GM18867 (cell line): ENCODE results near the gene PRKAR1B.

Experiments used
- ATAC-seq: cut with Tn5 transposase; IDR thresholded peaks from one replicate; pipeline ENCODE4 v1.9.1; 2021; ENCODE audit warnings: mild to moderate bottlenecking, moderate library complexity; ENCODE audit not compliant: unreplicated experiment

Gene PRKAR1B

DNA sequence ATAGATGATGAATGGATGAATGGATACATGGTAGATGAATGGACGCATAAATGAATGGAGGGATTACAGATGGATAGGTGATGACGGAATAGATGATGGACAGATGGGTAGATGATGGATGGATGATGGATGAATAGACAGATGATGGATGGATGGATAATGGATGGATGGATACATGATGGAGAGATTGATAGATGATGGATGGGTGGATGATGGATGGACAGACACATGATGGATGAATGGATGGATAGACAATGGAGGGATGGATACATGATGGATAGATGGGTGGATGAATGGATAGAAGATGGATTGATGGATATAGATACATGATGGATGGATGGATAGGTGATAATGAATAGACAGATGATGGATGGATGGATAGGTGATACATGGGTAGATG lies 198.6 kb downstream of the PRKAR1B start:
- no peak for ATAC-seq

DNA sequence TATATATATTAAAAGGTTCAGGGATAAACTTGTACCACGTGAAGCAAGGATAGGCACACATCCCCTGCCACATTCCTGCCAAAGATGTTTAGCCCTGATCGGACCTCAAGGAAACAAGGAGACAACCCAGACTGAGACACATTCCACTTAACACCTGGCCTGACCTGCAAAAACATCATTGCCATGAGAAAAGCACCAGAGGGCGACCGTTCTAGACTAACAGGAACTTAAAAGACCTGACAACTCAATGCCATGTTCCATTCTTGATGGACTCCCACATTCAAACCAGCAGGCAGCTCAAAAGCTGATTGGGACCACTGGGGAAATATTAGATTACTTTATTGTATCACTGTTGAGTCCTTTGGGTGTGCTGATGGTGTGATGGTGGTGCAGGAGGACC lies 199.4 kb downstream of the PRKAR1B start:
- no peak for ATAC-seq

DNA sequence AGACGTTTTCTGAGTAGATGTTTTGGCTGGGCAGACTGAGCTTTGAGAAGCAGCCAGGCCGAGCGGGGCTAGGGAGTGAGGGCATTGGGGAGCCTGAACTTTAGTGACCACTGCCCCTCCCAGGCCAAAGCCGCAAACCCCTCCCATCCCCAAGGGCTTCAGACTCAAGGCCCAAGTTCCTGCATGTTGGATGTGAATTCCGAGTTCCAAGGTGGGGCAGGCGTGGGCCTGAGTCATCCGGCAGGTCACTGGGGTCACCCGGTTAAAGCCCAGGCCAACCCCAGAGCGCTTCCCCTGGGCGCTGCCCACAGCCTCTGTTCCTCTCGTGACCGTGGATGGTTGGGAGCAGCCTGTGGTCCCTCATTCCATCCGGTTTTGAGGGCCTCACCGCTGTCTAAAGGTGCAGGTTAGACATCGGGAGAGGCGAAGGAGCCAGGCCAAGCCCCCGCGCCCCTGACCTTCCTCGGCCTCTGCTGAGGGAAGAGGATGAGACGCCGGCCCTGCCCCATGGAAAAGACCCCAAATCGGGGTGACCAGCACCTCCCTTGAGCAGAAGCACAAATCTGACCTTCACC lies 200.5 kb downstream of the PRKAR1B start:
- no peak for ATAC-seq

DNA sequence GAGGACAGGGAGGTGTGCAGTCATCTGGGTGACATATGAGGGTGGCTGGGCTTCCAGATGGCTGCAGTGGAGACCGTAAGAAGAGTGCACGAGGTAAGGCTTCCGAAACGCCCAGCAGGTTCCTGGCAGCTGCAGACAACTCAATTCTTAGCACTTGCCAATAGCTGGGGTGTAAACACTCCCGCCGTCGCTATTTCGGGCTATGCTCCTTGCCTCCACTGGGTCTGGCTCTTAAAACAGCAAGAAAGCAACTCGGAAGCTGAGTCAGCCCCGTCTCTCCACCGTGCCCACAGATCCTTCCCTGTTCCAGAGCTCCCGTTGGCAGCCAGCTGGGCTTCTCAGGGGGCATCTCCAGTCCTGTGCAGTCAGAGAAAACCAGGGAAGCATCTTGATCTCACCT lies 201.3 kb downstream of the PRKAR1B start:
- ATAC-seq = no peak

DNA sequence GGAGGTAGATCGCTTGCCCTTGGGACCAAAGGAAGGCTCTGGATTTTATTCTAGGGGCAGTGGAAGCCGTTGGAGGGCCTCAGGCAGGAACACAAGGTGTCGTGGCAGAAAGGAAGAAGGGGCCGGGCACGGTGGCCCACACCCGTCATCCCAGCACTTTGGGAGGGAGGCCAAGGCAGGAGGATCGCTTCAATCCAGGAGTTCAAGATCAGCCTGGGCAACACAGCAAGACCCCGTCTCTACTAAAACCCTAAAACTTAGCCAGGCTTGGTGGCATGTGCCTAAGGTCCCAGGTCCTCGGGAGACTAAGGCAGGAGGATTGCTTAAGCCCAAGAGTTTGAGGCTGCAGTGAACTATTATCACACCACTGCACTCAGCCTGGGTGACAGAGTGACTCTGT lies 202.3 kb downstream of the PRKAR1B start:
- no peak for ATAC-seq

DNA sequence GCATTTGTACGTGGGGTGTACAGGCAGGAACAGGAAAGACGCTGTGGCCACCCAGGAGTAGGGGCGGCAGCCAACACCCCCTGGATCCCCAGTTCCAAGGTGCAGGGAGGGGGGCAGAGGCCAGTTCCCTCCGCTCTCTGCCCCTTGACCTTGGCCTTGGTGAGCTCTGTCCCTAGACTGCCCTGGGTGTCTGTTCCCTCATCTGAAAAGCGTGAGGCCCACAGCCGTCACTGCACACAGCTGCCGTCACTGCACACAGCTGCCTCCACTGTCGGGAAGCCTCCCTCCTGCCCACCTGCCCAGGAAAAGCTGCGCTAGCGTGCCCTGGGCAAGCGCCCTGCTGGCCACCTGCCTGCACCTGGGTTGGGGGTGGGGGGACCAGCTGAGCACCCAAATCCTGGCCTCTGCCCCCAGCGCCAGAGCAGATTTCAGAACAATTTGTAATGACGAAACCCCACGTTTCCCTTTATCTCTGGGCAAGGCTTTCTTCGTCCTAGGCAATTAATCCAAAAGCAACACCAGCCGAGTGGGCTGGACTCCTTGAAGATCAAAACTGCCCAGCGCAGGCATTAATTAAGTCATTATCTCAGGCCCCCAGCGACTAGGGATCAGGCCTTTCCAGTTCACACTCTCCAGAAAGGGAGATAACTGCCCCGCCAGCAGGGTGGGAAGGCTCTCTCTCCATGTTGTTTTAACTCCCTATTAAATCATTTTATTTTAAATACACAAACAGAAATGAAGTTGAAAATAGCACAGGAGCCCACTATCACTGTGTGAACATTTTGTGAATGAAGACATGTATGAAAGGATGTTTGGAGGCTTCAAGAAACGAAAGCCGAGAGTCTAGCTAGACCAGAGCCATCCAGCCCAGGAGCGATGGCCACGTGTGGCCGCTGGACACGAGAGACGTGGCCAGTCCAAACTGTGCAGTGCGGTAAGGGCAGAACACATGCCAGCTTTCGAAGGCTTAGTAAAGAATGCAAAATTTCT lies 203.4 kb downstream of the PRKAR1B start:
- ATAC-seq = no peak

DNA sequence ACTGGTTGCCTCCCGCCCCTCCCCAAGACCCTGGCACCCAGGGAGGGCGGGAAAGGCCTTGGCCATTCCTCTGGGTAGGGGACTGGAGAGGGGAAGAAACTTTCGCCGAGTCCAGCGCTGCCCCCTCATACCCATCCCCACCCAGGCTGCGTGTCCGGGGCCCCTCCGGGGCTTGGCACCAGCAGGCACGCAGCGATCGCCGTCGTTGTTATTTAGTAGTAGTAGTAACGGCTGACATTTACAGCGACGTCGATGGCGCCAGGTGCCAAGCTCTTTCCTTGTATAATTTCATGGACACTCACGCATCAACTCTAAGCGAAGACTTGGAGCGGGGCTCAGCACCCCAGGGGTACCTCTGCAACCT lies 204.1 kb downstream of the PRKAR1B start:
- no peak for ATAC-seq

DNA sequence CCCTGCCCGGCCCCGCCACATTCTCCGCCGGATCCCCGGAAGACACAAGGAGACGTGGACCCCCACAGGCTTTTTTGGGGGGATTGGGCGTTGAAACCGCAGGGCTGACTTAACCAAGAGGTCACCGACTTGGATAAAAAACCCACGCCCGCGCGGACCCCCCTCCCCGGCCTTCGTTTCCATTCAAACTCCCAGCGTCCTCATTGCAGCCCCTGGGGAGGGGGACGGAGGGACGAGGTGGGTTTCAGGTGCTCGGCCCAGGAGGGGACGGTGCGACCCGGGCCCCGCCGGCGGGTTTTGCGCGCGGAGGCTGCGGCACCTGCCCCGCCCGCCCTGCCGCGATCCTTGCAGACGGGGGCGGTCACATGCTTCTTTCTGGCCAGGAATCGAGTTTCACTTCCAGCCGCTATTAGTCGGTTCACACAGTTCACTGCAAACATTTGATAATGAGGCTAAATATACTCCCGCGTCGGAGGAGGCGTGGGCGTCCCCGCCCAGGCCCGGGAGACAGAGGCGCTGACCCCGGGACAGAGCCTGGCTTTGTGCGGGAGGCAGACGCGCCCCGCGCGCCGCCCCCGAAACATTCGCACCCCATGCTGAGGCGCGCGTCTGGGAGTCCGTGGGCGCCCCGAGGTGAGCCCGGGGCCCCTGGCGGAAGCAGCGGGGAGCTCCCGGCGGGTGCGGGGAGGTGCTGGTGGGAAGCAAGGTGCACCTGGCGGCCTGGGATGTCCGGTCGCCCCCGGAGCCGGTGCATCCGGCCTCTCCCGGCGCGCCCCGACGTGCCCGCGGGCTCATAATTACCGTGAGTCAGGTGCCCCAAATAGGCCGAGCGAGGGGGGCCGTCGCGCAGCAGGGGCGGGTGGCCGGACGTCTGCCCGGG lies 204.8 kb downstream of the PRKAR1B start:
- ATAC-seq = no peak

DNA sequence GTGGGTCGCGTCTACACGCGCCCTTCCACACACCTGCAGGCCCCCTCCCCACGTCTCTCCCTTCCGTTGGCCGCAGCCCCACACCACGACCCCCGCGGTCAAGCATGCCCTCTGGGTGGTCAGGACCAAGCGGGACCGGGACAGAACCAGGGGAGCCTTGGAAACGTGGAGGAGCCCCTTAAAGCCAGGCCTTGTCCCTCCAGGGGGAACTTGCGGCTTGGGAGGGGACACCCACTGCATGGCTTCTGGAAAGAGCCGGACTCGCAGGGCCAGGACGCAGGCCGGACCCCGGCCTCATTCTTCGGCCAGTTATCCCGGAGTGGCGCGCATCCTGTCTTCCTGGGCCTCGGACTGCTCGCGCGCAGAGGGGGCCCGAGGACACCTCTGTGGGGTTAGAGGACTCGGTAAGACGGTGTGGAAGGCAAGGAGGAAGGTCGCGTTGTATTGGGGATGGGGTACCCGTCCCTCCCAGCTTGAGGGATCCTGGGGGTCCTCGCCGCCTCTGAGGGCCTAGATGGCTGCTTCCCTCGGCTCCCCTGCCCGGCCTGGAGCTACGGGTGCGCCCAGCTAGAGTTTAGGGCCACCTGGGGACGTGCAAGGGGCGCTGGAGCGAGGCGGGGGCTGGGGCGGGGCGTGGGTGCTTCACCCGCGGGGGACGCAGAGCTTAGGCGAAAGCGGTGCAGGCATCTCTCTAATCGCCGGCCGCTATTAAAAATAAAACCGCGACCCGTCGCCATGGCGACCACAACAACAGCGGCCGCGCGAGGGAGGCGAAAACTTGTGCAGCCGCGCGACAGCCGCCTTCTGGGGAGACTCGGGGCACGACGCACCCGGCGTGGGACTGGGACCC lies 205.6 kb downstream of the PRKAR1B start:
- ATAC-seq = no peak

DNA sequence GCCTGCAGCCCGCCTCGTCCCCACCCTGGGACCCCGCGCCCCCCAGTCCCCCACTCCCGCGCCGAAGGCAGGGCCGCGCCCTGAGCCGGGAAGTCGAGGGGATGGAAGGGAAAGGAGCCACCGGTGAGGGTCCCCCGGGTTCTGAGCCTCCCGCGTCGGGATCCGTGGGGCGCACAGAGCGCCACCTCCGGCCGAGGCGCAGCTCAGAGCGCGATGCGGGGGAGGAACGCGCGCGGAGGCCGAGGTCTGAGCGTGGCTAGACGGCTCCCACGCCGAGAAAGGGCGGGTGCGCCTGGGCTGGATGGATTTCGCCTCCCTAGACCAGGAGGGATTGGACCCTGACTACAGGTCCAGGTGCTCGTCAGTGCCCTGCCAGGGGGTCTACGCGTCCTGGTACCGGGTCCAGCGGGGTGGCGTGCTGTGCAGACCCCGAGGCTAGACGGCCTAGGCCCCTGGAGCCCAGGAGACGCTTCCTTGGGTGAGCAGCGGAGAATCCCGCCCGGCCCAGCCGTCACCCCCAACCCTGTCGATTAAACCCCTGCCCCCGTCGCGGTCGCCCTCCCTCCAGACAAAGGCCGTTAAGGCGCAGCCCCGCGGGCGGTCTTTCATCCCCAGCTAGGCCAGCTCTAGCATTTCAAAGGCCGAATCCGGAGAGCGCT lies 206.4 kb downstream of the PRKAR1B start:
- no peak for ATAC-seq

DNA sequence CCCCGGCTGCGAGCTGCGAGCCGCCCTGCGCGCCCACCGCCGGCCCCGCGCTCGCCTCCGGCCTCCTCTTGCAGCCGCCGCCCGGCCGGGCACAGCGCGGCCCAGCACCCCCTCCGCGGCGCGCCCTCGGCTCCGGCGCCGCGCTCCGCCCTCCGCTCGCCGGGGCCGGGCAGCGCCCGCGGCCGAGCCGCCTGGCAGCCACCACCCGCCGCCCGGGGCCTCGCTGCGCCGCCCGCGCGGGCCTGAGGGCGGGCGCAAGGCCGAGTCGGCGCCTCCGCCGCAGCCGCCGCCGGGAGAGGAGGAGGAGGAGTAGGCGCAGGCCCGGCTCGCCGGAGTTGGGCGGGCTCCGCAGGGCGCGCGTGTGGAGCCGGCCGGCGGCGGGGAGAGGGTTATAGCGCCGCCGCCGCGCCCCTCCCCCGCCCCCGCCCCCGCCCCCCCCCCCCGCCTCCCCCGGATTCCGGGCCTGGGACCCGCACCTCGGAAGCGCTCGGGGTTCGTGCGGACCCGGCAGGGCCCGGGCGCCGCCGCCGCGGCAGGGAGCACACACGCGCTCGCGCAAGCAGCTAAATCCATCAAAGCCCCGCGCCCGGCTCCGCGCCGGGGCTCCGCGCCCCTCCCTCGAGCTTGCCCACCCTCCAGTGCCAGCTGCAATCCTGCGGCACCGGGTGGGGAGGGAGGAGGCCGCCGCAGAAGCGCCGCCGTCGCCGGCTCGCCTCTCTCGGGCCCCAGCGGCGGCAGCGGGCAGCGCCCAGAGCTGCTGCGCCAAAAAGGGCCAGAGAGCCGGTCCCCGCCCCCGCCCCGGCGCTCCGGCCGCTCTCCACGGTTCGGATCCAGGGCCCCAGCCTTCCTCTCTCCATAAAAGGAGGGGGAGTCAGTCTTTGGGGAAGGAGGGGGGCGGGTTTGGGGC lies 207.3 kb downstream of the PRKAR1B start, which contains the start of gene PDGFA:
Gene PDGFA, minus strand, starts transcription at position 363 of the 907 bp plus-strand sequence. CDS start 845 bp downstream, outside the sequence.
- no peak for ATAC-seq

DNA sequence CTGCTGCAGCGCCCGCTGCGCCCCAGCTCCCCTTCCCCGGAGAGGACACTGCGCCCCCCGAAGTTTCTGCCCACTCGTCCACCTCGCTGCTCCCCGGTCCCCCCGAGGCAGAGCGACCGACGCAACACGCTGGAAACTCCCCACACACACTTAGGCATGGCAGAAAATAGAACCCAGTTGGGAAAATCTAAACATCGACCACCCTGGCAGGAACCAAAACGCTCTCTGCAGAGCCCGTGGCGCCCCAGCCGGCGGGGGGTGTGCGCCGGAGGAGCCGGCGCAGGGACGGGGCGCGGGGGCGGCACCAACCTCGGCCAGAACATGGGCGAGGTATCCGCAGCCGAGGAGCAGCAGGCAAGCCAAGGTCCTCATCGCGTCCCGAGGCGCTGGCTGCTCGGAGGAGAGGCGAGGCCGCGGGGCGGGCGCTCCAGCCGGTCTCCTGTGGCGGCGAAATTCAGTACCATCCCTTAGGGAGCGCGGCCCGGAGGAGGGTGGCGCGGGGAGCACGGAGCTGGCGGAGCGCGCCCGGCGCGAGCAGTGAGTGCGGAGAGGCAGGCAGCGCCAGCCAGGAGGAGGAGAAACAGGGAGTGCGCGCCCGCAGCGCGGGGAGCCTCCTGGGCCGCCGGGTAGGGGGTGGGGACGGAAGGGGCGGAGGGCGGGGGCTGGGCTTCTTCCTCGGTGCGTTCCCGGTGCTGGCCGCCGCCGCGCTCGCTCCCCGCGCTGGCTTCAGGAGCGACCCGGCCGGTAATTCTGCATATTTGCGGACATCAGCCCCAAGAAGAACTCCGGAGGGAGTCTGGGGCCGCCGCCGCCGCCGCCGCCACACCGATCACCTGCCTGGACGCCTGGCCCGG lies 208.2 kb downstream of the PRKAR1B start:
- ATAC-seq = no peak

DNA sequence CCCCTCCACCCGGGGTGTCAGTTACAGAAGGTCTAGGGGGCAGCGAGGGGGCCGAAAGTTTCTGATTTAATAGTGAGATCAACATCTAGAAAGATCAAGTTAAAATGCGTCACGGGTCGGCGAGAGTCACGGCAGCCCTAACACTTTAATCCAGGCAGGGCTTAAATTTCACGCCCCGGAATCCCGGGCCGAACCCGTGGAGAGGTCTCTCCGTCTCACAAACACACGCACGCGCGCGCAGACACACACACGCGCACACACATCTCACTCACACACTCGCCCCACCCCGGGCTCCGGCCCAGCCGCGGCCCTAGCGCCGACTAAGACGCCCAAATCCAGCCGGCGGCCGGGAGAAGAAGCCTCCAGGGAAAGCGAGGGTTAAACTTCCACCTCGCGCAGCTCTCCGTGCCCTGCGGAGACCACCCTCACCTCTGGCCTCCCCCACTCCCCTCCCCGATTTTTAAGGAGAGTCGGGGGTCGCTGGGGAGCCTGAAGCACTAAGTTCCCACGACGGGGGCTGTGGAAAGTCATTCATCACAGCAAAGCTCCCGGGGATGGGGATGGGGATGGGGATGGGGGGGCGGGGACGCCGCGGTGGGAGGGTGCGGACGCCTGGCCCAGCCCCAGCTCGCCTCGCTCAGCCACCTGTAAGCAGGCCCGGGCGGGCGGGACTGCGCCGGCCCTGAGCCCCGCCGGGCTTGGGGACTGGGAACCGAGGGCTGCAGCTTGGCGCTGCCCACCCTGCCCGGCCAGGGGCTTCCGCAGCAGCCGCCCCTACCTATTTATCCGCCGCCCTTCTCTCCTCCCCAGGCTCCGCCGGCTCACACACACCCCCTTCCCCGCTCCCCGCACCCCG lies 209.1 kb downstream of the PRKAR1B start:
- no peak for ATAC-seq

DNA sequence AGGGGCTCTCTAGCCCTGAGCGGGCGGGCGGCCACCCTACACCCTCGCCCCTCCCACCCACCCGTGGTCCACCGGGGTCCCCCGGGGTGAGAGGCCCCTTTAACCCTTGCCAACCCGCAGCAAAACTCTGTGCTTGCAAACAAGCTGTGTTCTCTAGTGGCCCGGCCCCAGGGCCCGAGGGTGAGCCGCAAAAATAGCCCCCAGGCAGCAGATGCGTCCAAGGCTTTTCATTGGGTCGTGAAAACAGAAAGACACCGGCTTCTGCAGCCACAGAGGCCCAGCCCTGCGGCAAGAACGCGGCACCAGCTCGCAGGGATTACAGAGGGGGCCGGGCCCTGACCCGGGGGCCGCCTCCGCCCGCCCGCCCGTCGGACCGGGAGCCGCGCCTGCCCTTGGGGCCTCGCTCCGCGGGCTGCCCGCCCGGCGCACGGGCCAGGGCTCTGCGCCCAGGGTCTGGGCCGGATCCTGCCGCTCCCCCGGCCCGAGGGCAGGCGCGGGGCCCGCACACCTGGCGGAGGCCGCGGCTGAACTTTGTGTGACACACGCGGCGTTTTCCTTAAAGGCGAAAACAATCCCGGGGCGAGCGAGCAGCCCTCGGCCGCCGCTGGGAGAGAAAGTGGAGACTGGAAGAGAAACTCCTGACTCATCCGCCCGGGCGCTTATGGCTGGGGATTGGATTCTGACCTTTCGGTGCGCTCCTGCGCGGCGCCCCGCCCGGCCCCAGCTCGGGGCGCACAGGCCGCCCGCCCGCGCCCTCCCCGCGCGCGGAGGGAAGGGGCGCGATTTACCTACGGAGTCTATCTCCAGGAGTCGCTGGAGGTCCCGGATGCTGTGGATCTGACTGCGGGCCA lies 210.2 kb downstream of the PRKAR1B start:
- ATAC-seq = no peak

DNA sequence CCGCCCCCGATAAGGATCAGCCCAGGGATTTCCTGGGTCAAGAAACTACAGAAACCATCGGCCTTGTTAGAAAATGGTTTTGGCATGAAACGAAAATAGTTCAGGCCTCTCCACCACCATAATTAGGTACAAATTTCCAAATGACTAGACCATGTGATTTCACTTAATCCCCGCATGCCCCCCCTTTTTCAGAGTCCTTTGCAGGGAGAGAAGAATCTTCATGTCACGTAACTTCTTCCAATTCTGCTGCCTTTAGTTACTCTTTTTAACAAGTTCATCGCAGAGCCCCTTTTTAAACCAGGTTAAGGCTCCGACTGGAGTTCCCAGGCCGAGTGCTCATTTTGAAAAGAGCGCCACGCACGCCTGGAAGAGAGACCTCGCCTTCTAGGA lies 210.9 kb downstream of the PRKAR1B start:
- no peak for ATAC-seq

DNA sequence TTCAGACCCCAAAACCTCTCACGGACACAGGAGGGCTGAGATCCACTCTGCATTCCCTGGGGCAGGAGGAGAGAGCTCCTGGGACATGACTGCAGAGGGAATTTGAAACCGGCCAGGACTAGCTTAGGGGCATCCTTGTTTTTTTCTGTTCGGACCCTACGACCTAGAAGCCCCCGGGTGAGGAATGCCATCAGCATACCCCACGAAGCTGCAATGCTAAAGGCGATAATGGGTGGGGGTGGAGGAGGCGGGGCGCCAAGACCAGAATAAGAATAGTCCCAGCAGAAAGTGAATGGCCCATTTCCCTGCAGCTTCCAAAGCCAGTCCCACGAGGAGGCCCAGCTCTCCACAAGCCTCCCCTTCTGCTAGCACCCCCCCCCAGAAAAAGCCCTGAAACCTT lies 211.5 kb downstream of the PRKAR1B start:
- ATAC-seq = no peak
